Endothelial cell of umbilical vein (primary cell): ENCODE measurements around the gene DDX10.

Experiments used
- CTCF ChIP-seq, 2 donors: IDR thresholded peaks; 1 replicate in 1 of 2; 2 replicates in 1 of 2; pipeline ENCODE4 v1.5.1; 2011; ENCODE audit warnings: low read length in 2 of 2, mild to moderate bottlenecking in 2 of 2, moderate library complexity in 2 of 2, control low read depth in 1 of 2, inconsistent platforms in 1 of 2, low read depth in 1 of 2; ENCODE audit not compliant: insufficient read depth in 1 of 2; ENCODE audit errors: extremely low read depth in 1 of 2
- EZH2 ChIP-seq: IDR thresholded peaks from 2 replicates; pipeline ENCODE4 v1.6.1; 2012; ENCODE audit warnings: borderline replicate concordance, low read depth, mild to moderate bottlenecking, moderate library complexity, low read length, inconsistent platforms; ENCODE audit not compliant: severe bottlenecking
- FOS ChIP-seq: IDR thresholded peaks from 2 replicates; pipeline ENCODE4 v1.6.1; 2011; ENCODE audit warnings: mild to moderate bottlenecking, low read length, moderate library complexity, borderline replicate concordance; ENCODE audit not compliant: insufficient read depth
- GATA2 ChIP-seq: IDR thresholded peaks from 2 replicates; pipeline ENCODE4 v1.7.0; 2011; ENCODE audit warnings: low read depth, mild to moderate bottlenecking, moderate library complexity, mixed read lengths, low read length; ENCODE audit not compliant: insufficient read length, insufficient read depth
- JUN ChIP-seq: IDR thresholded peaks from 2 replicates; pipeline ENCODE4 v1.6.1; 2011; ENCODE audit warnings: borderline replicate concordance, low read depth; ENCODE audit not compliant: insufficient read length, insufficient read depth
- MAX ChIP-seq: IDR thresholded peaks from 2 replicates; pipeline ENCODE4 v1.6.1; 2011; ENCODE audit not compliant: insufficient read depth, insufficient read length
- MYC ChIP-seq: IDR thresholded peaks from one replicate; pipeline ENCODE4 v1.6.1; 2011; ENCODE audit warnings: mild to moderate bottlenecking, low read depth, low read length
- POLR2A ChIP-seq: IDR thresholded peaks from 2 replicates; pipeline ENCODE4 v1.6.1; 2012; ENCODE audit warnings: low read depth, mild to moderate bottlenecking, control low read depth, low read length
- POLR2AphosphoS5 ChIP-seq: IDR thresholded peaks from 2 replicates; pipeline ENCODE4 v1.6.1; 2012; ENCODE audit warnings: low read depth, mild to moderate bottlenecking, control low read depth, low read length, moderate library complexity; ENCODE audit not compliant: insufficient read depth

GRCh38 chr11:108648528-108648885 is 16.4 kb upstream of the DDX10 start:
- no peak for TF ChIP-seq CTCF (IDR thresholded peaks at IDR 0.05; ENCODE audit: extremely low read depth in 1 of 2, insufficient read depth in 1 of 2, low read depth in 1 of 2, low read length in 2 of 2)
- TF ChIP-seq JUN, result no peak
- no peak for TF ChIP-seq POLR2AphosphoS5
- no peak for TF ChIP-seq POLR2A
- no peak for TF ChIP-seq FOS
- no peak for TF ChIP-seq MAX
- no peak for TF ChIP-seq EZH2
- no peak for TF ChIP-seq MYC
- TF ChIP-seq GATA2, result no peak
